K562 (cell line): ENCODE results near the gene P3H4. TPM values are rescaled to one million over a fixed set of nuclear protein-coding genes. Genes with fewer than 3 reads are reported as not detected.
A peak's percentile ranks its signal among the peaks of the same experiment; 100 is the strongest.

Experiments
- CREBBP ChIP-seq: IDR thresholded peaks from one replicate; pipeline ENCODE4 v1.6.1; 2012; ENCODE audit warnings: low read depth, mild to moderate bottlenecking, control low read depth, inconsistent platforms, low read length
- HMG20B ChIP-seq: fragments of 250-450 bp; sonication (Bioruptor Pico); IDR thresholded peaks from 2 replicates; pipeline ENCODE4 v1.5.0; 2021; ENCODE audit warnings: mild to moderate bottlenecking
- ILF3 ChIP-seq: fragments of 450-650 bp; IDR thresholded peaks from 2 replicates; pipeline ENCODE4 v1.6.1; 2018; ENCODE audit warnings: antibody characterized with exemption, mild to moderate bottlenecking, moderate library complexity, borderline replicate concordance
- NFIX ChIP-seq: fragments of 250-450 bp; sonication (Bioruptor Pico); IDR thresholded peaks from 2 replicates; pipeline ENCODE4 v1.4.0; 2020; ENCODE audit warnings: low read depth, mild to moderate bottlenecking, moderate library complexity
- OTX1 ChIP-seq: fragments of 450-650 bp; formaldehyde crosslinking; IDR thresholded peaks from 2 replicates; pipeline ENCODE4 v1.4.0; 2022; ENCODE audit warnings: mild to moderate bottlenecking
- POLR2AphosphoS5 ChIP-seq: IDR thresholded peaks from 2 replicates; pipeline ENCODE4 v1.6.1; 2011; ENCODE audit warnings: mild to moderate bottlenecking, low read depth, low read length, moderate library complexity; ENCODE audit not compliant: control insufficient read depth, insufficient read depth
- RFX1 ChIP-seq: fragments of 450-650 bp; IDR thresholded peaks from 2 replicates; pipeline ENCODE4 v1.6.1; 2016; ENCODE audit warnings: mild to moderate bottlenecking, moderate library complexity
- TRIM24 ChIP-seq, 2 experiments: fragments of 450-650 bp; IDR thresholded peaks; 2 replicates each; pipeline ENCODE4 v1.6.1; 2016
- ZBTB8A ChIP-seq: fragments of 450-650 bp; IDR thresholded peaks from 2 replicates; pipeline ENCODE4 v1.6.1; 2018; ENCODE audit warnings: mild to moderate bottlenecking, moderate library complexity; ENCODE audit not compliant: partially characterized antibody
- ZKSCAN3 ChIP-seq: fragments of 250-450 bp; sonication (Bioruptor Pico); IDR thresholded peaks from 2 replicates; pipeline ENCODE4 v1.4.0; 2020
- ZNF124 ChIP-seq: sonication (generic); formaldehyde crosslinking; IDR thresholded peaks from 2 replicates; pipeline ENCODE4 v1.8.1; 2022; ENCODE audit warnings: missing genetic modification reagents
- ZNF436 ChIP-seq: fragments of 250-450, 450-650 bp; sonication (Bioruptor Pico); formaldehyde crosslinking; IDR thresholded peaks from 2 replicates; pipeline ENCODE4 v1.7.0; 2020; ENCODE audit warnings: mild to moderate bottlenecking
- ZNF707 ChIP-seq: fragments of 250-450 bp; sonication (Bioruptor Pico); conservative IDR thresholded peaks from 2 replicates; pipeline ENCODE4 v1.8.0; 2022; ENCODE audit warnings: inconsistent platforms, mild to moderate bottlenecking, moderate library complexity
- ZNF764 ChIP-seq: fragments of 250-450 bp; sonication (Bioruptor Pico); IDR thresholded peaks from 2 replicates; pipeline ENCODE4 v1.4.0; 2020; ENCODE audit warnings: low read depth, mild to moderate bottlenecking, moderate library complexity
- ZZZ3 ChIP-seq: fragments of 450-650 bp; IDR thresholded peaks from 2 replicates; pipeline ENCODE4 v1.6.1; 2016; ENCODE audit warnings: antibody characterized with exemption, mild to moderate bottlenecking, moderate library complexity
- polyA plus RNA-seq, 8 experiments: library from polyadenylated mRNA; depleted of rRNA in 4 of 8; stranded (reverse) in 5 of 8; unstranded in 3 of 8; fragments of >200 nt; fragmentation: Nextera tagmentation in 2 of 8; fragmentation: Illumina TruSeq in 1 of 8; extraction: Ambion mirVana in 2 of 8; extraction: Trizol in 1 of 8; gene quantifications; 2 replicates each; pipeline versions ENCODE4 v1.2.1 to v1.2.3, GENCODE V29; 2011 to 2014; ENCODE audit warnings: inconsistent platforms in 1 of 8, missing spikeins in 1 of 8
- total RNA-seq, 7 experiments: library from RNA; depleted of rRNA in 6 of 7; stranded (reverse); fragments of >200 nt in 6 of 7; fragmentation: Illumina TruSeq in 2 of 7; extraction: Trizol in 2 of 7; gene quantifications; 2 replicates each; pipeline versions ENCODE4 v1.2.1 to v1.2.3, GENCODE V29; 2011 to 2021; ENCODE audit warnings: low replicate concordance in 1 of 7
- TF ChIP-seq, protein P1 (sequence below): fragments of 250-450 bp; sonication (Bioruptor Pico); IDR thresholded peaks from 2 replicates; pipeline ENCODE4 v1.8.0; 2021; ENCODE audit warnings: moderate library complexity, mild to moderate bottlenecking, inconsistent platforms
- TF ChIP-seq, protein P2 (sequence below): fragments of 250-450 bp; sonication (Bioruptor Pico); IDR thresholded peaks from 2 replicates; pipeline ENCODE4 v1.9.0; 2021; ENCODE audit warnings: mild to moderate bottlenecking, inconsistent platforms
- TF ChIP-seq, protein P3 (sequence below): fragments of 250-450 bp; sonication (Bioruptor Pico); IDR thresholded peaks from 2 replicates; pipeline ENCODE4 v1.4.0; 2020
- TF ChIP-seq, protein P4 (sequence below): fragments of 250-450 bp; sonication (Bioruptor Pico); IDR thresholded peaks from 2 replicates; pipeline ENCODE4 v1.5.1; 2021; ENCODE audit warnings: mild to moderate bottlenecking
- TF ChIP-seq, protein P5 (sequence below): fragments of 450-650 bp; IDR thresholded peaks from 2 replicates; pipeline ENCODE4 v1.6.1; 2016; ENCODE audit warnings: missing biosample characterization, missing genetic modification characterization
- TF ChIP-seq, protein P6 (sequence below): fragments of 250-450 bp; sonication (Bioruptor Pico); IDR thresholded peaks from 2 replicates; pipeline ENCODE4 v1.8.0; 2021; ENCODE audit warnings: moderate library complexity, mild to moderate bottlenecking, inconsistent platforms

Gene P3H4
- total and polyA plus RNA-seq, 9 of the 15 experiments (the other 6 are each of a cell fraction or from before 2014, with no cell fraction given) = 0.10 to 3.7 (median 1.0) TPM

DNA sequence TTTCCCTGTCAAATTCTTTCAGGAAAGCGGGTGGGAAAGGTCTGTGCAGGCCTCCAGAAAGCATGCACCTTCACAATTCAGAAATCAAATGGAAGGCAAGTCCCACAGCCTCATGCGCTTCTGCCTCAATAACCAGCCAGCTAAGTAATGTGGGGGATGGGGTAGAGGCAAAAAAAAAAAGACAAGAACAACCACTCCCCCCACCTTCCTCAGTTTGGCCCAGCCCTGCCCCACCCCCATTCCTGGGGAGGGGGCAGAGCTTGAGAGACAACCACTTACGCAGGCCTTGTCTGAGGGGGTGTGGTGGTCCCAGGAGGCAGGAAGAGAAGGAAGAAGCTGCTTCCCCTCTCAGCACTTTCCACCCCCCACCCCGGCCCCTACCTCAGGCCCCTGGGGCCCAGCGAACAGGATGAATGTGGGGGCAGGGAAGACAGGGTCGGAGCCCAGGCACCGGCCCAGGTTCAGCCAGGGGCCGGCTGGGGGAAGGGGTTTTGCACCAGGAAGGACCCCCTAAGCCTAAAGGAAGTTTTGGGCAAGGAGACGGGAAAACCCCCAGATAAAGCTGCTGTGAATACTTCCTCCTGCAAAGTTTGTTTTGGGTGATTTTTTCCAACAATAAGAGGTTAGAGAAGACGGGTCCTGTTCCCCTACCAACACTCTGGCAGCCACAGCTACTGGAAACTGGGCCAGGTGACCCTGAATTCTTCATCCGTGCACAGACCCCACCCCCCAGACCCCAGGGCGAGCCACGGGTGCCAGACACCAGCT is 26.5 kb downstream of the P3H4 start (continued):
- TF ChIP-seq NFIX (CRISPR knock-in tag) = no peak
- TF ChIP-seq ZBTB8A = no peak
- no peak for TF ChIP-seq ZNF124 (CRISPR knock-in tag)
- TF ChIP-seq ZNF436 (CRISPR knock-in tag) = no peak
- TF ChIP-seq, protein P1, sequence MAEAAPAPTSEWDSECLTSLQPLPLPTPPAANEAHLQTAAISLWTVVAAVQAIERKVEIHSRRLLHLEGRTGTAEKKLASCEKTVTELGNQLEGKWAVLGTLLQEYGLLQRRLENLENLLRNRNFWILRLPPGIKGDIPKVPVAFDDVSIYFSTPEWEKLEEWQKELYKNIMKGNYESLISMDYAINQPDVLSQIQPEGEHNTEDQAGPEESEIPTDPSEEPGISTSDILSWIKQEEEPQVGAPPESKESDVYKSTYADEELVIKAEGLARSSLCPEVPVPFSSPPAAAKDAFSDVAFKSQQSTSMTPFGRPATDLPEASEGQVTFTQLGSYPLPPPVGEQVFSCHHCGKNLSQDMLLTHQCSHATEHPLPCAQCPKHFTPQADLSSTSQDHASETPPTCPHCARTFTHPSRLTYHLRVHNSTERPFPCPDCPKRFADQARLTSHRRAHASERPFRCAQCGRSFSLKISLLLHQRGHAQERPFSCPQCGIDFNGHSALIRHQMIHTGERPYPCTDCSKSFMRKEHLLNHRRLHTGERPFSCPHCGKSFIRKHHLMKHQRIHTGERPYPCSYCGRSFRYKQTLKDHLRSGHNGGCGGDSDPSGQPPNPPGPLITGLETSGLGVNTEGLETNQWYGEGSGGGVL (CRISPR knock-in tag) = no peak
- no peak for TF ChIP-seq ILF3
- TF ChIP-seq CREBBP = no peak
- TF ChIP-seq TRIM24 (IDR thresholded peaks at IDR 0.05) = peak in 1 of 2 experiments; percentile 71; a peak in 2 of 4 replicates
- no peak for TF ChIP-seq ZKSCAN3
- TF ChIP-seq, protein P2, sequence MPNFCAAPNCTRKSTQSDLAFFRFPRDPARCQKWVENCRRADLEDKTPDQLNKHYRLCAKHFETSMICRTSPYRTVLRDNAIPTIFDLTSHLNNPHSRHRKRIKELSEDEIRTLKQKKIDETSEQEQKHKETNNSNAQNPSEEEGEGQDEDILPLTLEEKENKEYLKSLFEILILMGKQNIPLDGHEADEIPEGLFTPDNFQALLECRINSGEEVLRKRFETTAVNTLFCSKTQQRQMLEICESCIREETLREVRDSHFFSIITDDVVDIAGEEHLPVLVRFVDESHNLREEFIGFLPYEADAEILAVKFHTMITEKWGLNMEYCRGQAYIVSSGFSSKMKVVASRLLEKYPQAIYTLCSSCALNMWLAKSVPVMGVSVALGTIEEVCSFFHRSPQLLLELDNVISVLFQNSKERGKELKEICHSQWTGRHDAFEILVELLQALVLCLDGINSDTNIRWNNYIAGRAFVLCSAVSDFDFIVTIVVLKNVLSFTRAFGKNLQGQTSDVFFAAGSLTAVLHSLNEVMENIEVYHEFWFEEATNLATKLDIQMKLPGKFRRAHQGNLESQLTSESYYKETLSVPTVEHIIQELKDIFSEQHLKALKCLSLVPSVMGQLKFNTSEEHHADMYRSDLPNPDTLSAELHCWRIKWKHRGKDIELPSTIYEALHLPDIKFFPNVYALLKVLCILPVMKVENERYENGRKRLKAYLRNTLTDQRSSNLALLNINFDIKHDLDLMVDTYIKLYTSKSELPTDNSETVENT = no peak
- TF ChIP-seq, protein P3, sequence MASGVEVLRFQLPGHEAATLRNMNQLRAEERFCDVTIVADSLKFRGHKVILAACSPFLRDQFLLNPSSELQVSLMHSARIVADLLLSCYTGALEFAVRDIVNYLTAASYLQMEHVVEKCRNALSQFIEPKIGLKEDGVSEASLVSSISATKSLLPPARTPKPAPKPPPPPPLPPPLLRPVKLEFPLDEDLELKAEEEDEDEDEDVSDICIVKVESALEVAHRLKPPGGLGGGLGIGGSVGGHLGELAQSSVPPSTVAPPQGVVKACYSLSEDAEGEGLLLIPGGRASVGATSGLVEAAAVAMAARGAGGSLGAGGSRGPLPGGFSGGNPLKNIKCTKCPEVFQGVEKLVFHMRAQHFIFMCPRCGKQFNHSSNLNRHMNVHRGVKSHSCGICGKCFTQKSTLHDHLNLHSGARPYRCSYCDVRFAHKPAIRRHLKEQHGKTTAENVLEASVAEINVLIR (CRISPR knock-in tag) = no peak
- TF ChIP-seq, protein P4, sequence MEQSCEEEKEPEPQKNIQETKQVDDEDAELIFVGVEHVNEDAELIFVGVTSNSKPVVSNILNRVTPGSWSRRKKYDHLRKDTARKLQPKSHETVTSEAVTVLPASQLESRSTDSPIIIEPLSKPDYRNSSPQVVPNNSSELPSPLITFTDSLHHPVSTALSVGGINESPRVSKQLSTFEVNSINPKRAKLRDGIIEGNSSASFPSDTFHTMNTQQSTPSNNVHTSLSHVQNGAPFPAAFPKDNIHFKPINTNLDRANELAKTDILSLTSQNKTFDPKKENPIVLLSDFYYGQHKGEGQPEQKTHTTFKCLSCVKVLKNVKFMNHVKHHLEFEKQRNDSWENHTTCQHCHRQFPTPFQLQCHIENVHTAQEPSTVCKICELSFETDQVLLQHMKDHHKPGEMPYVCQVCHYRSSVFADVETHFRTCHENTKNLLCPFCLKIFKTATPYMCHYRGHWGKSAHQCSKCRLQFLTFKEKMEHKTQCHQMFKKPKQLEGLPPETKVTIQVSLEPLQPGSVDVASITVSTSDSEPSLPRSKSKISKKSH = no peak
- TF ChIP-seq, protein P5, sequence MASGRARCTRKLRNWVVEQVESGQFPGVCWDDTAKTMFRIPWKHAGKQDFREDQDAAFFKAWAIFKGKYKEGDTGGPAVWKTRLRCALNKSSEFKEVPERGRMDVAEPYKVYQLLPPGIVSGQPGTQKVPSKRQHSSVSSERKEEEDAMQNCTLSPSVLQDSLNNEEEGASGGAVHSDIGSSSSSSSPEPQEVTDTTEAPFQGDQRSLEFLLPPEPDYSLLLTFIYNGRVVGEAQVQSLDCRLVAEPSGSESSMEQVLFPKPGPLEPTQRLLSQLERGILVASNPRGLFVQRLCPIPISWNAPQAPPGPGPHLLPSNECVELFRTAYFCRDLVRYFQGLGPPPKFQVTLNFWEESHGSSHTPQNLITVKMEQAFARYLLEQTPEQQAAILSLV (tag) = no peak
- TF ChIP-seq OTX1 (CRISPR knock-in tag) = no peak
- TF ChIP-seq, protein P6, sequence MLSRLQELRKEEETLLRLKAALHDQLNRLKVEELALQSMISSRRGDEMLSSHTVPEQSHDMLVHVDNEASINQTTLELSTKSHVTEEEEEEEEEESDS (CRISPR knock-in tag) = no peak
- 0 out of 2 replicates have a peak, but pooled peaks have one; percentile 52 for TF ChIP-seq POLR2AphosphoS5
- TF ChIP-seq HMG20B (CRISPR knock-in tag) = no peak
- no peak for TF ChIP-seq ZZZ3
- TF ChIP-seq RFX1 = no peak
- no peak for TF ChIP-seq ZNF764
- TF ChIP-seq ZNF707 (CRISPR knock-in tag) = no peak
